ENCODE measurements around the gene CCDC136. TPM values are rescaled to one million over a fixed set of nuclear protein-coding genes. Genes with fewer than 3 reads are reported as not detected.

CCDC136 gene
- total RNA-seq, 1 donor from 2014 or later = 2.7 TPM

DNA sequence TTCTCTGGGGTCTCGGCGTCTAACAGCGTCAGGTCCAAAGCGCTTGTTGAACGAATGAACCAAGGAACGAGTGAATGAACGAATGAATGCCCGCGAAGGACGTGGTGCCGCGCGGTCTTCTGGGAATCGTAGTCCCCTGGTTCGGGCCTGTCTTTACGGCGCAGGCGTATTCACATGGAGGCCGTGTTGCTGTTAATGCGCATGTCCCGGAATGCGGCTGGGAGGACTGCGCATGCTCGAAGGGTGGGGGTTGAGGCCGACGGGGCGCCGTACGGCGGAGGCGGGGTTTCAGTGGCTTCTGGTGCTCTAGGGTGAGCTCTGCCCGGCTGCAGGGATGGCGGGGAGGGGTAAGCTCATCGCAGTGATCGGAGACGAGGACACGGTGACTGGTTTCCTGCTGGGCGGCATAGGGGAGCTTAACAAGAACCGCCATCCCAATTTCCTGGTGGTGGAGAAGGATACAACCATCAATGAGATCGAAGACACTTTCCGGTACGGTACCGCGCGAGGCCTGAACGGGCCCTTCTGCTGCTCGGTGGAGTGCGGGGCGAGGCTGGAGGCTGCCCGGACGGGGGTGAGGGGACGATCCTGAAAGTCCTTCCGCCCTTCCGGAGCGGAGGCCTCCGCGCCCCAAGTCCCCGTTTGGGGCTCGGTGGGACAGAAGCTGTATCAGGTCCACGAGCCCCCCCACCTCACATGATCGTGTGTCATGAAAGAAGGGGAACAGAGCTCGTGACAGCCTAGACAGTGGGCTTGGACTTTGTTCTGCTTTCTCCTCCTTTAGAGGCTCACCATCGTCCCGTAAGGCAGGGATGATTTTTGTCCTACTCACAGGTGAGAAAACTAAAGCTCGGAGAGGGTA, 71.0 kb downstream of the CCDC136 start, which contains the start of gene ATP6V1F:
Gene ATP6V1F (plus strand): TSS at position 286 of the 862 bp plus-strand sequence. CDS start 49 bp downstream, at position 335.
- DNase-seq (ENCODE audit: low read depth, low spot score) = peak; percentile 88

- peak; percentile 51 for DNase-seq (ENCODE audit: low read depth, low spot score)
Observed at GRCh38 chr7:128863433-128863989, 71.7 kb downstream of the CCDC136 start.

- no peak for DNase-seq (ENCODE audit: low read depth, low spot score)
Observed at GRCh38 chr7:128865303-128865702, 73.5 kb downstream of the CCDC136 start.

GRCh38 chr7:128865996-128866877, 74.5 kb downstream of the CCDC136 start:
- DNase-seq (ENCODE audit: low read depth, low spot score) = no peak

DNA sequence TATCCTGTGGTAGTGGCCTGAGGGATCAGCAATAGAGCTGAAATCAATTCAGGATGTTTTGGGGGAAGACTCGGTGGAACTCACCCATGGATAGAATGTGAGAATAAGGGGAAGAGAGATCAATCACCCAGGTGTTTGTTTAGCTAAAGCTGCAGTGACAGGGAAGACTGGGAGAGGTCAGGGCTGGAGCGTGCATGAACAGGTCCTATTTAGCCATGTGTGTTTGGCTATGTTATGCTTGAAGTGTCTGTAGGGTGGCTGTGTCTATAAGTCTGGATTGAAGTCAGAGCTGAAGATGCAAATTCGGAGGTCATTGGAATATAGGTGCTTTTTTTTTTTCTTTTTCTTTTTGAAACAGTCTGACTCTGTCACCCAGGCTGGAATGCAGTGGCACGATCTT, 75.5 kb downstream of the CCDC136 start:
- no peak for DNase-seq (ENCODE audit: low read depth, low spot score)

DNA sequence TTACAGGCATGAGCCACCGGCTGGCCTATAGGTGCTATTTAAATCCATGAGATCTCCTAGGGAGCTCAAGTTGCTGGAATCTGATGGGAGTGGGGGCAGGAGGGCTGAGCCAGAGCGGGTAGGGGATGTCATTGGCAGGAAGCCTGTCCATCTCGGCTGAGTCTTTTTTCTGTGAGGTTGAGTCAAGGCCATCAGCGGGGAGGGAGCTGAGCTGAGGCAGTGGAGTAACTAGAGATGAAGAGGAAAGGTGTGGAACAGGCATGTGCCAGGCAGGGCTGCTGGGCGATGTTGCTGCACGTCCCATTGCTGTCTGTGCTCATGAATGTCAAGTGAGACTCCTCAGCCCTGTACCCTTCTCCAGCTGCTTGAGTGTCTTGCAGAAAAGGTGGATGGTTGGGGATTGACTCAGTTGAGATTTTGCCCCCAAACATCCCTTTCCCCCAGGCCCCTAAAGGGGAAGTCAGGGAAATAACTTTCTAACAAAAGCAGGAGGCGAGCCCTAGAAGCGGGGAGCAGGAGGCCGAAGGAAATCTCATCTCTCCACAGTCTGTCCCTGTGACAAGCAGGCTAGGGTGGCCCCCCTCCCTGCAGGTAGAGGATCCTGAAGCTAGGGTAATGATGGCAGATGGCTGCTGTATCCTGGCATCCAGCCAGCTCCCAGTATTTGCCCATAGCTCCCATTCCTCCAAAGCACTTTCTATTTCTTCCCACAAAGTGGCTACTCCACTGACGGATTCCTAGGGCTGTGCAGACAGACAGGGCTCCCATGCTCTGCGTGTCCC, 76.3 kb downstream of the CCDC136 start:
- no peak for DNase-seq (ENCODE audit: low read depth, low spot score)

DNA sequence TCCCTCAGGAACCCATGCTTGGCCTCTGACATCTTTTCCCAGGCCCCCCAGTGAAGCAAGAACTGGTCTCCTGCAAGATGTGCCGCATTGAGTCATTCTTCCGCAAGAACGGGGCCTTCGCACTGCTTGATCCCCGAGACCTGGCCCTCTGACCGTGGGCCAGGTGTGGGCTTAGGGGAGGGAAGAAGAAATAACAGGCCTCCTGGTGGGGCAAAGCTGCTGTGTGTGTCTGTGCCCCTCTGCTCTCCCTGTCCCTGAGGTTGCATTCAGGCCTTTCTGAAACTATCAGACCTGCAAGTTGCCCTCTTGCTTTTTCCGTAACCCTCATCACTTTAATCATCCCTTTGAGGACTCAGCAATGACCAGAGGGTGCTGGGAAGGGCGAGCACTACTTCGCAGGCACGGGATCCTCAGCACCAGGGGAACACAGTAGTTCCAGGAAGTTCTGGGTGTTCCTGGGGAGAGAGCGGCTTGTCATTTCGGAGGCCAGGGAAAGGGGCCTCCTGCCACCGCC, 76.9 kb downstream of the CCDC136 start:
- DNase-seq (ENCODE audit: low read depth, low spot score) = no peak

GRCh38 chr7:128869138-128869943, 77.6 kb downstream of the CCDC136 start:
- DNase-seq (ENCODE audit: low read depth, low spot score) = no peak

DNA sequence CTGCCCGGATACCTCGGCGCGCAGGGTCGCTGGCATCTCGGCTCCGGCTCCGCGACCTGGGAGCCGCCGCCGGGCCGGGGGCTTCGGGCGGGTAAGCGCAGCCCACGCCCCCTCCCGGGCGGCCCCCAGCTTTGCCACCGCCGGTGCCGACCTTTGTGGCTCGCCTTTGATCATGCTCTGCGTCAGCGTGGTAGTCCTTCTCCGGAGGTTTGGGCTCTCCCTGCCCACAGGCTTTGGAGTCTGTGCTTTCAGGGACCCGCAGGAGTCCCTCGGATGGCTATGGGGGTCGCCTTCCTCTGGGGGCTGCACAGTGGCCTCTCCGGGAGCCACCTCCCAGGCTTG, 78.1 kb downstream of the CCDC136 start:
- no peak for DNase-seq (ENCODE audit: low read depth, low spot score)

DNA sequence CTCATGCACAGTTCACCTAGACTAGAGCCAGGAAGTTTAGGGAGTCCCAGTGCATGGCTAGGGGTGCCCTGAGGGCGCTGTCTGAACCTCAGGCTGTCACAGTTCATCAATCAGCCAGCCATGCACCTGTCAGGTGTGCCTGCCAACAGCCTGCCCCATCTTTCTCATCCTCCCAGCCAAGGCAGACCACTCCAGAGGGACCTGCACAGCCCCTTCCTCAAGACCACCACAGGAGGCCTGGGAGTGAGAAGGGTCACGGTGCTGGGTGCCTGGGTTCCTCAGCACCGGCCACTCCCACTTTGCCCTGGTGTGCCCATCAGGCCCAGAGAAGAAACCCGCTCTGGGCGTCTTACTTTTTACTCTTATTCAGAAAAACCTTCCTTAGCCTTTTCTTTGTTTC, 79.3 kb downstream of the CCDC136 start:
- no peak for DNase-seq (ENCODE audit: low read depth, low spot score)

Other genes starting within 250 kb of the CCDC136 start
- gene GARIN1A, start 119.7 kb upstream of the CCDC136 start, total RNA-seq = 0.13 and 0.18 TPM in 2 replicates
- gene CALU, start 52.6 kb upstream of the CCDC136 start, total RNA-seq = 381 and 432 TPM in 2 replicates
- not detected in 2 replicates for gene OPN1SW, start 16.2 kb upstream of the CCDC136 start, total RNA-seq
- 133 and 167 TPM in 2 replicates for gene FLNC, start 38.4 kb downstream of the CCDC136 start, total RNA-seq
- 85.0 and 90.3 TPM in 2 replicates for gene ATP6V1F, start 70.9 kb downstream of the CCDC136 start, total RNA-seq
- gene KCP, start 118.7 kb downstream of the CCDC136 start, total RNA-seq = 0.04 TPM in 1 of 2 replicates, not detected in the other
- gene IRF5, start 146.0 kb downstream of the CCDC136 start, total RNA-seq = 0.18 and 0.26 TPM in 2 replicates

All from pulmonary artery endothelial cell (primary cell).